Inflammatory macrophage (primary cell): ENCODE data around the gene CLEC2L.

Experiments used
- DNase-seq, 2 donors: peaks; one replicate each; pipeline ENCODE4 v3.0.0-alpha.2; 2020 to 2022
- total RNA-seq, 18 experiments: gene quantifications; one replicate each; lab custom pipeline; 2026; ENCODE audit warnings: mixed read lengths in 6 of 18, inconsistent platforms in 2 of 18; lab: John Stamatoyannopoulos, UW

CLEC2L gene
- total RNA-seq, result 0 to 0.11 (median 0) reads per million in 18 experiments

GRCh38 chr7:139523199-139523941 is at the start of gene CLEC2L:
TSS of gene CLEC2L (plus strand) at chr7:139523685. CDS start at chr7:139523928, 243 bp downstream.
- no peak for DNase-seq

GRCh38 chr7:139476139-139476538 is 47.3 kb upstream of the CLEC2L start:
- DNase-seq, result no peak

DNA sequence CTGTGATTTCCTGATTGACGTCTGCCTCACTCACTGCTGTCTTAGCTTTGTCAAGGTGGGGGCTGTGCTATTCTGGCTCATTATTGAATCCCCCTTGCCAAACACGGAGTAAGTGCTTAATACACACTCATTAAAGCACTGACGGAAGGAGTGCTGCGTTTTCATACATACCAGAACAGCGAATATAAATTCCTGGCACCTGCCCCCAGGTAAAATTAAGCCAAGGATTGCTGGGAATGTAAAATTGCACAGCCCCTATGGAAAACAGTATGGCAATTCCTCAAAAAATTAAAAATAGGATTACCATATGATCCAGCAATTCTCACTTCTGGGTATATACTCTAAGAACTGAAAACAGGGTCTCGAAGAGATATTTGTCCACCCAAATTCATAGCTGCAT is 46.6 kb upstream of the CLEC2L start:
- no peak for DNase-seq

- no peak for DNase-seq
These were observed 43.9 kb upstream of the CLEC2L start for GRCh38 chr7:139479620-139480019.

GRCh38 chr7:139481364-139481763 is 42.1 kb upstream of the CLEC2L start:
- DNase-seq, result no peak

GRCh38 chr7:139482122-139482521 is 41.4 kb upstream of the CLEC2L start:
- no peak for DNase-seq

- DNase-seq, result peak; percentile 39 to 55
These were observed 40.6 kb upstream of the CLEC2L start for GRCh38 chr7:139482662-139483466.

DNA sequence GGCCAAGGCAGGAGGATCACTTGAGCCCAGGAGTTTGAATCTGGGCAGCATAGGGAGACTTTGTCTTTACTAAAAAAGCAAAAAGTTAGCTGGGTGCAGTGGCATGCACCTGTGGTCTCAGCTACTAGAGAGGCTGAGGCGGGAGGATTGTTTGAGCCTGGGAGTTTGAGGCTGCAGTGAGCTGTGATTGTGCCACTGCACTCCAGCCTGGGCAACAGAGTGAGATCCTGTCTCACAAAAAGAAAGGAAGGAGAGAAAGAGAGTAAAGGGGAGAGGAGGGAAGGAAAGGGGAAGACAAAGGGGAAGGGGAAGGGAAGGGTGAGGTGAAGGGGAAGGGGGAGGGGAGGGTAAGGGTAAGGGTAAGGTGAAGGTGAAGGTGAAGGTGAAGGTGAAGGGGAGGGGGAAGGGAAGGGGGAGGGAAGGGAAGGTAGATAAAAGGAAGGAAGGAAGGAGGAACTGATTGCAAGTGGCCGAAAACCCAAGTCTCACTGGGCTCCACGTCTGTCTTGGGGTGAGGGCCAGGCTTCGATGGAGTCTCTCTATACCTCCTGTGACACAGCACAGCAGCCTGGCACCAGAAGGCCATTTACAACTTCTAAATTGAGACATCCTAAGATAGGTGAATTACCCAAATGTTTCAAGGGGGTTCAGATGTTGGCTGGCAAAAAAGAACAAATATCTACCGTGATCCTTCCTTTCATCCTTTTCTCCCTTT is 36.0 kb upstream of the CLEC2L start:
- no peak for DNase-seq

- DNase-seq, result no peak
These were observed 34.7 kb upstream of the CLEC2L start for GRCh38 chr7:139488810-139489209.

DNA sequence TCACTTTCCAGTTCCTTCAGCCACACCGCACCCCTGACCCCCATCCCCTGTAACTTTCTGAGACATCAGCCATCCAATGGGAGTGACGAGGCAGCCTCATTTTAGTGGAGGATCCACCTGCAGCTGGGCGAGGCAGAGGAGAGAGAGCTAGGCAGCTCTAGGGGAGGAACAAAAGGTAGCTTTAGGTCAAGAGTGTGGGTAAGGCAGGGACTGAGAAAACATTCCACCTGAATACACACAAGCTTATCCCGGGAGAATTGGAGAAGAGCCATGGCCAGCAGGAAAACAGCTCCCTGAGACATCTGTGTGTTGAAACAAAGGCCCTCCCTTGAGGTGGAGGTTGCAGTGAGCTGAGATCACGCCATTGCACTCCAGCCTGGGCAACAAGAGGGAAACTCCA is 33.4 kb upstream of the CLEC2L start:
- DNase-seq, result no peak

DNA sequence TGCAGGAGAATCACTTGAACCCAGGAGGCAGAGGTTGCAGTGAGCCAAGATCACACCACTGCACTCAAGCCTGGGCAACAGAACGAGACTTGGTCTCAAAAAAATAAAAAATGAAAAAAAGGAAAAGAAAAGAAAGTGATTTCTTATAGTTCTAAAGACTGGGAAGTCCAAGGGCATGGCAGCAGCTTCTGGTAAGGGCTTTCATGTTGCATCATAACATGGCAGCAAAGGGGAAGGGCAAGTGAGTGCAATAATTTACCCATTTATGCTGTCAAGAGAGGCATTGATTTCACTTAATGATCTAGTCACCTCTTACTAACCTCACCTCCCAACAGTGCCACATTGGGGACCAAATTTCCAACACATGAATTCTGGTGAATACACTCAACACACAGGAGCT is 31.2 kb upstream of the CLEC2L start:
- DNase-seq, result no peak

DNA sequence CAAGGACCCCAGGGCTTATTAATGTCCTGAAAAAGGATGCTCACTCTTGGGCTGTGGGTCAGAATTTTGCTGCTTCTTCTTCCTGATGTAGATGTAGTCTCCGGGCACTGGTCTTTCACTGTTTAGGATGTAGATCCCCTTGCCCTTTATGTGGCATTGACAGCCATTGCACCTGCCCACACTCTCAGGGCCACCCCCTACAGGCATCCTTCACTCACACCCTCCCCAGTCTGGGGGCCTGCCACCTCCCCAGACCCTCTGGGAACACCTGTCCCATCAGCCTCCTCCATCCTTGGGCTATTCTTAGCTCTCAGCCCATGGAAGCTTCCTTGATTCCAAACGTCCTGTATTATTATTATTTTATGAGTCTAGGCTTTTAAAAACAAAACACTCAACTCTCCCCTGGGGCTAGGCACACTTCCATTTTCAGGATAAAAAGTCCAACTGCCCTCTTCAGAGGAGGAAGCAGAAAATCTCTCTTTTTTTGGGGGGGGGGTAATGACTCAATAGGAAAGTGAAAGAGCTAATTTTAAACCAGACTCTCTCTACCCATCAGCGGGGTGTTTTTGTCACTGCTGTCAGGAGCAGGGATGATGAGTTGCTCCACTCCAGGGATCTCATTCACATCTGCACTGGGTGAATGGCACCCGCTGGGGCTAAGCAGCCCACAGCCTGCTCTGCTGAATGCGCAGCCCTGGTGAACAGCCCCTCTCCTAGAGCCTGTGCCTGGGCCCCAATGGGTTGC is 28.5 kb upstream of the CLEC2L start:
- DNase-seq, result peak; percentile 25 to 37

DNA sequence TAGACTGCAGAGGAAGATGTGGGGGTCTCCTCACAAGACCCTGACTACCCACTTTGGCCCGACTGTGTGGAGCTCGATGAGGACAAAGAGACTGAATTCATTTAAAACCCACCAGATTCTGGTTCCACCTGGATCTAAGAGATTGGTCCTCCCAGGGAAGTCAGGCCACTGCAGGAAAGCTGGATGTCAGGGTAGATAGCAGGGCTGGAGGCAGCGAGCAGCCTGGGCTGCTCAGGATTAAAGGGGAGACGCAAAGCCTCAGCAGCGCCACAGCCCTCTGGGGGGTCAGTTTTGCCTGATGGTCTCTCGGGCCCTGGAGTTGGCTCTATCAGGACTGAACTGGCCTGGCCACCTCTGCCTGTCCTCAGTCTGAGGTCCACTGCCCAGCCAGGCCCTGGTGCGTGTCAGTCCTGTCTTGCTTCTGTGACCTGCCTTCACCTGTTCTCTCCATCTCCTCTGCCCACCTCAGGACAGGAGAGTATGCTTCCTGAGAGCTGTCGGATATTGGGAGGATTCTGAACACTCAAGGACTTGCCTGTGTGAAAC is 27.8 kb upstream of the CLEC2L start:
- no peak for DNase-seq

GRCh38 chr7:139496528-139496927 is 27.0 kb upstream of the CLEC2L start:
- no peak for DNase-seq

- no peak for DNase-seq
These were observed 22.7 kb upstream of the CLEC2L start for GRCh38 chr7:139500770-139501138.

- no peak for DNase-seq
These were observed 21.3 kb upstream of the CLEC2L start for GRCh38 chr7:139502226-139502625.

- DNase-seq, result no peak
These were observed 17.9 kb upstream of the CLEC2L start for GRCh38 chr7:139505563-139505962.

GRCh38 chr7:139509535-139509934 is 13.9 kb upstream of the CLEC2L start:
- no peak for DNase-seq

- DNase-seq, result no peak
These were observed 12.2 kb upstream of the CLEC2L start for GRCh38 chr7:139511315-139511714.

GRCh38 chr7:139515266-139515665 is 8.2 kb upstream of the CLEC2L start:
- DNase-seq, result no peak

GRCh38 chr7:139521439-139521838 is 2.0 kb upstream of the CLEC2L start:
- DNase-seq, result no peak

GRCh38 chr7:139522830-139523198 is 671 bp upstream of the CLEC2L start:
- peak; percentile 8 to 42 for DNase-seq
